PFSK-1 (cell line): Measurements from ENCODE around the gene RAD51B.

Experiments
- FOXP2 ChIP-seq: optimal IDR thresholded peaks from 2 replicates; pipeline ENCODE3; 2011; ENCODE audit warnings: borderline replicate concordance, control low read depth, inconsistent platforms; ENCODE audit not compliant: insufficient read depth; ENCODE audit errors: extremely low read length, extremely low read depth
- POLR2AphosphoS5 ChIP-seq: IDR thresholded peaks from 2 replicates; pipeline ENCODE4 v1.6.1; 2012; ENCODE audit warnings: low read depth, mild to moderate bottlenecking, control low read depth, low read length, moderate library complexity
- SIN3A ChIP-seq: IDR thresholded peaks from 2 replicates; pipeline ENCODE4 v1.6.1; 2012; ENCODE audit warnings: mild to moderate bottlenecking, low read length, moderate library complexity, borderline replicate concordance; ENCODE audit not compliant: insufficient read depth
- TAF1 ChIP-seq: IDR thresholded peaks from 2 replicates; pipeline ENCODE4 v1.6.1; 2012; ENCODE audit warnings: low read length, control low read depth, borderline replicate concordance; ENCODE audit not compliant: insufficient read depth
- TF ChIP-seq, protein P1 (sequence below), 2 experiments: IDR thresholded peaks; 2 replicates each; pipeline versions ENCODE4 v1.6.1 to v1.8.0; 2011 to 2012; ENCODE audit warnings: low read depth in 2 of 2, low read length in 2 of 2, control low read depth in 1 of 2, inconsistent platforms in 1 of 2, mild to moderate bottlenecking in 1 of 2, moderate library complexity in 1 of 2; ENCODE audit not compliant: insufficient read depth in 1 of 2

Gene RAD51B

DNA sequence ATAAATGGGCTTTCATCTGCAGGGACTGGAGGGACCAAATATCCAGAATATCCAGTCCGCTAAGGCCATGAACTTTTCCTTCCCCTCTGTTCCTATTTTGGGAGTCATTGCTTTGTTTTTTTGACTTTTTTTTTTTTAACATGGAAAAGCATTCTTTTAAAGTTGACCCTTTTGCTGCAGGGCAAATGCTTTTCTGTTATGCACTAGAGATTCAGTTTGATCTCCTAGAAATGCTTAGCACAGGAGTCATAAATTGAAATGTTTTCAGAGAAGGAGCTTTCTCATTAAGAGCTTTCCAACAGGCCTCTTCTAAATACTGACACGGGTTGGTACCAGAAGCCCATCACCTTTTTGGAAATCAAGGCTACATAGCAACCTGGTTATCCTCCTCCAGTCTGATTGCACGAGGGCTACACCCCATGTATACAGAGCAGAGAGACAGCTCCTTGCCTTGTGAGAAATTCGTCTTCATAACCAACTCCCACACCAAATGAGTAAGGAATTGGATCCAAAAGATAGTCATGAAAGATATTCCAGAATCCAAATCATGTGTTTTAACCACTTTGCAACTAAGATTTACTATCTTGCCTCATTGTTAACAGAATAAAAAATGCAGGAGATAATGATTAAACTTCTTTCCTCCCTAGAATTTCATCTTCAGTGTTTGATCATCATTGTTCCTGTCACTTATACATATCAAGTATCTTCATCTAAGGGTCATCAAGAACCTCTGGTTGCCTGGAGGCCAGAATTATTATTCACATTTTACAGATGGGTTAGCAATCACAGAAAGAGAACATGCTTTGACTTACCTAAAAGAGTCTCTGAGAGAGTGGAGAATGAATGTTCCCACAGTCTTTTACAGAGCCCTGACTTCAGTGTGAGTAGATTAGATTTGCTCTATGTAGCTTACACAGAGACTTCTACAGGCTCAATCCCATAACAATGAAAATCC, 583.9 kb downstream of the RAD51B start:
- TF ChIP-seq SIN3A (no peak), POLR2AphosphoS5 (no peak), FOXP2 (no peak), TAF1 (no peak)
- TF ChIP-seq, protein P1, sequence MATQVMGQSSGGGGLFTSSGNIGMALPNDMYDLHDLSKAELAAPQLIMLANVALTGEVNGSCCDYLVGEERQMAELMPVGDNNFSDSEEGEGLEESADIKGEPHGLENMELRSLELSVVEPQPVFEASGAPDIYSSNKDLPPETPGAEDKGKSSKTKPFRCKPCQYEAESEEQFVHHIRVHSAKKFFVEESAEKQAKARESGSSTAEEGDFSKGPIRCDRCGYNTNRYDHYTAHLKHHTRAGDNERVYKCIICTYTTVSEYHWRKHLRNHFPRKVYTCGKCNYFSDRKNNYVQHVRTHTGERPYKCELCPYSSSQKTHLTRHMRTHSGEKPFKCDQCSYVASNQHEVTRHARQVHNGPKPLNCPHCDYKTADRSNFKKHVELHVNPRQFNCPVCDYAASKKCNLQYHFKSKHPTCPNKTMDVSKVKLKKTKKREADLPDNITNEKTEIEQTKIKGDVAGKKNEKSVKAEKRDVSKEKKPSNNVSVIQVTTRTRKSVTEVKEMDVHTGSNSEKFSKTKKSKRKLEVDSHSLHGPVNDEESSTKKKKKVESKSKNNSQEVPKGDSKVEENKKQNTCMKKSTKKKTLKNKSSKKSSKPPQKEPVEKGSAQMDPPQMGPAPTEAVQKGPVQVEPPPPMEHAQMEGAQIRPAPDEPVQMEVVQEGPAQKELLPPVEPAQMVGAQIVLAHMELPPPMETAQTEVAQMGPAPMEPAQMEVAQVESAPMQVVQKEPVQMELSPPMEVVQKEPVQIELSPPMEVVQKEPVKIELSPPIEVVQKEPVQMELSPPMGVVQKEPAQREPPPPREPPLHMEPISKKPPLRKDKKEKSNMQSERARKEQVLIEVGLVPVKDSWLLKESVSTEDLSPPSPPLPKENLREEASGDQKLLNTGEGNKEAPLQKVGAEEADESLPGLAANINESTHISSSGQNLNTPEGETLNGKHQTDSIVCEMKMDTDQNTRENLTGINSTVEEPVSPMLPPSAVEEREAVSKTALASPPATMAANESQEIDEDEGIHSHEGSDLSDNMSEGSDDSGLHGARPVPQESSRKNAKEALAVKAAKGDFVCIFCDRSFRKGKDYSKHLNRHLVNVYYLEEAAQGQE (IDR thresholded peaks at IDR 0.05; ENCODE audit: insufficient read depth in 1 of 2, low read depth in 2 of 2, low read length in 2 of 2), result no peak

DNA sequence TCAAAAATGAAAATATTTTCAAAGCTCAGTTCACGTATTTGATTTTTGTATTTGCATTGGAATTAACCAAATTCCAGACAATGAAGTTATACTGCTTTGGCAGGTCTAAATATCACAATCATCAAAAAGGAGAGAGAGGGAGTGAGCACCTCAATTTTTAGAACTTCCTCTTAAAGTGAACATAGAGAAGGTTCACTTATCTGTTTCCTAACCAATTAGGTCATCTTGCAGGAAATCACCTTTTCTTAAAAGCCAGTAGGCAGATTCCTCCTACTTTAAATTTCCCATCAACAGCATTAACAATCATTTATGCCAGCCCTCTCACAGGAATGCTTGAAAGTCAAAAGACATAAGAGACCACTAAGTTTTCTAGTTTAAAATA, 584.6 kb downstream of the RAD51B start:
- TF ChIP-seq POLR2AphosphoS5, result no peak
- no peak for TF ChIP-seq TAF1
- TF ChIP-seq, protein P1 (IDR thresholded peaks at IDR 0.05; ENCODE audit: insufficient read depth in 1 of 2, low read depth in 2 of 2, low read length in 2 of 2), result no peak
- TF ChIP-seq SIN3A, result no peak

DNA sequence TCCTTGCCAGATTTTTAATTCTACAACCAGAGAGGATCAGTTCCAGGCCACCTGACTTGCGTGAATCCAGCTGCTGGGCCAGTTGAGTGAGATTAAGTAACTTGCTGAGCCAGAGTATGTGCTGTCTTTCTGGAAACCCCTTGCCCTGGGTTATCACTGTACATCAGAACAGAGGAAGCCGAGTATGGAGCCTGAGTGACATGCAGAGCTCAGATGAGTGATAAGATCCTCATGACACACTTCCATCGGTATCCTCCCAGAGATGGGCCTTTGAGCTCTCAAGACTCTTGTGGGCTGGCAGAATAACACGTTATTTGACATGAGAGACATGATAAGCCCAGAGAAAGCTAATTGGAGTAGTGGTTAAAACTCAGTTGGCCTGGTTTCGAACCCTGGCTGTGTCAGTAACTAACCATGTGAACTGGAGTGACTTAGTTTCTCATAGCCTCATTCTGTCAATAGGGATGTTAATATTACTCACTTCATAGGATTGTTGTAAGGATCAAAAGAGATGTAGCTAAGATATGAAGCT, 585.1 kb downstream of the RAD51B start:
- TF ChIP-seq TAF1 (no peak), POLR2AphosphoS5 (no peak), FOXP2 (no peak), SIN3A (no peak)
- TF ChIP-seq, protein P1 (IDR thresholded peaks at IDR 0.05; ENCODE audit: insufficient read depth in 1 of 2, low read depth in 2 of 2, low read length in 2 of 2), result no peak

DNA sequence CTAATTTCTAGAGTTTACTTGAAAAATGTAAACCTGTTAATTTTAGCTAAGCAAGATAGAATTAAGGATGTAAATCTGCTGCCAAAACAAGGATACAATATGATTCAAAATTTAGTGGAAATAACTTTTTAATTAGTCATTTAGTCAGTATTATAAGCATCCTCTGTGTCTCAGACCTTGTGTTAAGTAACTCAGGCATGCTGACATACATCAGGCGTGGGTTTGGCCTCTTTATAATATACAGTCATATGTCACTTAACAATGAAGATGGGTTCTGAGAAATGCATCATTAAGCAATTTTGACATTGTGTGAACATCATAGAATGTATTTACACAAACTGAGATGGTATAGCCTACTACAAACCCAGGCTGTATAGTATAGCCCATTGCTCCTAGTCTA, 586.4 kb downstream of the RAD51B start:
- TF ChIP-seq TAF1 (no peak), SIN3A (no peak), POLR2AphosphoS5 (no peak), FOXP2 (no peak)
- TF ChIP-seq, protein P1 (IDR thresholded peaks at IDR 0.05; ENCODE audit: insufficient read depth in 1 of 2, low read depth in 2 of 2, low read length in 2 of 2), result no peak
